Activated CD8-positive, alpha-beta memory T cell treated with anti-CD3 and anti-CD28 coated beads, Interleukin-2, amount 50 U/mL, for 4 hours (primary cell): Measurements from ENCODE around the gene RSPH6A.
"Not testable (repeated sequence)": the region's sequence is repeated elsewhere in the genome, so short reads cannot be mapped to it uniquely, and the experiment has no call there.

Experiments
- DNase-seq: peaks from one replicate; pipeline ENCODE4 v3.0.0-alpha.2; 2020

Gene RSPH6A

DNA sequence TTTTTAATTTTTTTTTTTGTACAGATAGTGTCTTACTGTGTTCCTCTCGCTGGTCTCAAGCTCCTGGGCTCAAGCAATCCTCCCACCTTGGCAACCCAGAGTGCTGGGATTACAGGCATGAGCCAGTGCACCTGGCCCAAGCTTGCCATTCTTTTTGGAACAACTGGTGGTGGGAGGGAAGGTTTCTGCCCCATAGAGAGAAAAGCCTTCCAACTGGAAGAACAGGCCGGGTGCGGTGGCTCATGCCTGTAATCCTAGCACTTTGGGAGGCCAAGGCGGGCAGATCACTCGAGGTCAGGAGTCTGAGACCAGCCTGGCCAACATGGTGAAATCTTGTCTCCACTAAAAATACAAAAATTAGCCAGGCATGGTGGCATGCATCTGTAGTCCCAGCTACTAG, 15.6 kb downstream of the RSPH6A start:
- not testable (repeated sequence) for DNase-seq

DNA sequence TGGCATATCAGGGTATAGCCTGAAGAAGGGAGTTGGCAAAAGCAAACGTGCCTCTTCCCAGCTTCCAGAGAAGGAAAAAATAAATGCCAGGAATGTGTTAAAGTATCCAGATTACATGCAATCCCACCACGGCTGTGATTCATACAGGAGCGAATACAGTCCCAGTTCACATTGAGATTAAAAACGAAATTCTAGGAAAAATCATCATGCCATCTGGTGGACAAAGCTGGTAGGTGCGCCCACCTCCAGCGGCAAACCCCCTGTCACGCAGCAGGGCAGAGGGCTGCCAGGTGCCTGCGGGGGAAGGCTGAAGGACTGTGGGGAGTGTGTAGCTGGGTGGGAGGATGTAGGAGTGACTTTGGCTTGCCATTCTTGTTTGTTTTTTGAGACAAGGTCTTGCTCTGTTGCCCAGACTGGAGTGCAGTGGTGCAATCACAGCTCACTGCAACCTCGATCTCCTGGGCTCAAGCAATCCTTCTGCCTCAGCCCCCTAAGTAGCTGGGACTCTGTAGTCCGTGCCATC, 16.1 kb downstream of the RSPH6A start:
- peak; percentile 66 for DNase-seq

DNA sequence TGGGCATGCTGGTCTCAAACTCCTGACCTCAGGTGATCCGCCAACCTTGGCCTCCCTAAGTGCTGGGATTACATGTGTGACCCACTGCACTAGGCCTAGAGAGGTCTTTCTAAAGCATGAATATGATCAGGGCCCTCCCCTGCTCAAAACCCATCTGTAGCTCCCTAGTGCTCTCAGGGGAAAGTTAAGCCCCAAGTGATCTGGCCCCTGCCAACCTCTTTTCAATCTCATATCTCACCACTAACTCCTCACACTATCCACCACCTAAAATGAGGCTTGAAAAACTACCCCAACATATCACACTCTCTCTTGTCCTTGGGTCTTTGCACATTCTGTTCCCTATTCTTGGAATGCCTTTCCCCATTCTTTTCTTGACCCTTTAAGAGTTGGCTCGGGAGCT, 20.5 kb downstream of the RSPH6A start:
- DNase-seq = no peak

DNA sequence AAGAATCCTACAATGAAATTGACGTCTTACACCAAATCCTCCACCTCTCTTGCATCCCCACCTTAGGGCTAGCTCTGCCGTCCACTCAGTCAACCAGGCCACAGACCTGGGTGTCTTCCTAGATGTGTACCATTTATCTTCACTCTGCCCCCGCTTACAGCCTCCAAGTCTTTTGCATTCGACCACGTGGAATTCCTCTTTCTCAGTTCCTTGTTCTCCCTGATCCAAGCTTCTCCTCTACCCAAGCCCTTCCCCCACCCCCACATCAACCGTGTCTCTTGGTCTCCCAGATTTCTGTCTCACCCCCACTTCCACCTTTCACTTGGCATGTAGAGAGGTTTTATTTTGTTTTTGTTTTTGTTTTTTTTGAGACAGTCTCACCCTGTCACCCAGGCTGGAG, 21.2 kb downstream of the RSPH6A start:
- no peak for DNase-seq

DNA sequence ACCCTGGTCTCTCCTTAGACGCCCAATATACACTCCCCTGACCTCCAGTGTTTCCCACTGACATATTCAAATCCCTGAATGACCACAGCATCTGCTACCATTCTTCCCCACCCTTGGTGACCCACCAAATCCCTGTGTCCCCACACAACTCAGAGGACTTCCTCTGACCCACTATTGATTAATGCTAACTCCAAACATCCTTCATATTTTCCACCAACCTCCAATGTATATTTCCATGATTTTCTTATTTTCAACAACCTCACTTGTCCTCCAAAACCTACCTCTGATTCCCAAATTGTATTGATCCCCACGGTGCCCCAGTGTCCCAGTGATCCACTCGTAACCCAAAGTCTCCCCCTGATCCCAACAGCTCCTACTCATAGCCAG, 21.9 kb downstream of the RSPH6A start:
- DNase-seq = no peak

DNA sequence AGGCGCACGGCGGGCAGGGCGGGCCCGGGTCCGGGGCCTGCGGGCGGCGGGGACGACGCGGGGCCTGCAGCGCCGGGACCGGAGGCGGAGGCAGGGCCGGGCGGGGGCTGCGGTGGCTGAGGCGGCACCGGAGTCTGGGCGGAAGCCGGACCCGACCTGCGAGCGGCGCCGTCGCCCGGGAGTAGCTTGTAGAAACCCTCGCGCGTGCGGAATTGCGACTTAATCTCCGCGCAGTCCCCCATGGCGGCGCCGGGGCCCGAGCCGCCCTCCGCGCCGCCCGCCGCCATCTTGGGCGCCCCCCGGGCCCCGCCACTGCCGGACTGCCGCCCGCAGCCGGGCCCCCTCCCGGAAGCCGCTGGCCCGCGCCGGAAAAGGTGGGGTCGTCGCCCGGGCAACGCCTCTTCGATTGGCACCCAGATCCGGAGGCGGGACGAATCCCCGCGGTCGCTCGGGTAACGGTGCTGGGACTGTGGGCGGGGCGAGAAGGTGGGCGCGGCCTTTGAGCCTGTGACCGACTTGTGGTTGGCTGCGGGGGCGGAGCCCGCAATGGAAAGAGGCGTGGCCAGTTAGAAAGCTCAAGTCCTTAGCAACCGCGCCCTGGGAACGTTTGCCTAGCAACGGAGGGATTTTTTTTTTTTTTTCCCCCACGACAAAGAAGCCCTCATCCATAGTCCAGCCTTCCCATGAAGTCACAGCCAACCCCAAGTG, 22.5 kb downstream of the RSPH6A start, which contains the start of gene DMWD:
Gene DMWD (minus strand): TSS at position 376 of the 708 bp plus-strand sequence. CDS start 89 bp downstream, at position 287.
- DNase-seq = peak; percentile 100

DNA sequence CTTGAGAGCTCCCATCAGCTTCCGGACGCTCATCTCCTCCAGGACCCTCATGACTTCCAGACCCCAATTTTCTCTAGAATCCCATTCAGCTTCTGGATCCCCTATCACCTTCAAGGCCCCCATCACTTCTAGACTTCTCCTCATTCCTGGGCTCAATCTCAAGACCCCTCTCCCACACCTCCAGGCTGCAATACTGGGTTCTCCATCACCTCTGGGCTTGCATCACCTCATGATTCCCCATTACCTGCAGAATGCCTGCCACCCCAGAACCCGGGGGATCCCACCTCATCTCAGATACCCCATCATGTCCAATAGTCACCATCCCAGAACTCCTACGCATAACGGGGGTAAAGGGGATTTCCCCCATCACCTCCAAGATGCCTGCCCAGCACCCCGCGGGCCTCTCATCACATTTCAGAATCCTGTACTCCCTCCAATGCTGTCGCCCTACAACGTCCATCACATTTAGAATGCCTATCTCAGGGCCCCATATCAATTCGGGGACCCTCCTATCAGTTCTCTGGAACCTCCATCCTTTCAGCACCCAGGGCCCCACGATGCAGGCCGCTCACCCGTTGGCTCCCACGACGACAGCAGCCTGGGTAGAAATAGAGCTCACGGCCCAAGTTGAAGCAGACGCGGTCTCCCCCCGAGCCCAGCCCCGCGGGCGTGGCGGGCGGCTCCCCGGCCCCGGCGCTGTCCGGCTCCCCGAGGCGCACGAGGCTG, 23.2 kb downstream of the RSPH6A start:
- no peak for DNase-seq

DNA sequence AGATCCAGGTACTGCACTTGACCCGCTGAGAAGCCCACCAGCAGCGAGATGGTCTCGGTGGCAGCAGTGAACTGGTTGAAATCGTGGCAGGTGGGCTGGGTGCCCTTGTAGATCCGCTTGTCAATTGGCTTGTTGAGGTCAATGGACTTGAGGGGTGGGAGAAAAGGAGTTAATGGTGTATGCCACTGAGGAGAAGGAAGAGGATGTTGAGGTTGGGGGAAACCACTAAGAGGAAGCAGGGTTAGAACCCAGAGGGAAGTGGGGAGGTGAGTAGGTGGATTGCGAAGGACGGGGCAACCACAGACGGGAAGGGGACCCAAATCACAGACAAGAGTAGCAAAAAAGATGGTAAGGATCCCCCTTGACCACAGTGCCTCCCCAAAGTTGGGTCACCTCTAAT, 24.2 kb downstream of the RSPH6A start:
- no peak for DNase-seq

DNA sequence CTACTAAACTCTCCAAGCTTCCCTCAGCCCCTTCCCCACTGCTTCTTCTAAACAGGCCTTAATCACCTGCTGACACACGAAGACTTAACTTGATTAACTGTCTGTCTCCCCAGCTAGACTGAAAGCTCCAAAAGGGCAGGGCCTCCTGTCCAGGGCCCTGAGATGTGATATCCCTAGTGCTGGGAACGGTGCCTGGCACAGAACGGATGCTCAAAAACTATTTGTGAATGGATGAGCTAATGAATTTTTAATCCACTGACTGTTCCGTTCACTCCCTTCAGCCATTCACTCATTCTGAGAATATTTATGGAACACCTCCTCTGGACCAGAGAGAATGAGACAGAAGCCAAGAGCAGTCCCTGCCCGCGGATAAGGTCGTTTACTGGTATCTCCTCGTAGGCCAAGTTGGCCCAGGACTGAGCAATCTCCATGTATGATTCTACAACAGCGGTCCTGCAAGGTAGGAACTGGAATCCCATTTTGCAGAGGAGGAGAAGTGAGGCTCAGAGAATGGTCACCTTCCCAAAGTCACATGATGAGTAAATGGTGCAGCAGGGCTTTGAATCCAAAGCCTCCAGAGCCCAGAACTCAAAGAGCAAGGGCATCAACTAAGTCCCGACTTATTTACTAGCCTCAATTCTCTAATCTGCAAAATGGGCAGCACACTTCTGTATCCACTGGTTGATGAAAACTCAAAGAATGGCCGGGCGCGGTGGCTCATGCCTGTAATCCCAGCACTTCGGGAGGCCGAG, 25.9 kb downstream of the RSPH6A start:
- DNase-seq = no peak

DNA sequence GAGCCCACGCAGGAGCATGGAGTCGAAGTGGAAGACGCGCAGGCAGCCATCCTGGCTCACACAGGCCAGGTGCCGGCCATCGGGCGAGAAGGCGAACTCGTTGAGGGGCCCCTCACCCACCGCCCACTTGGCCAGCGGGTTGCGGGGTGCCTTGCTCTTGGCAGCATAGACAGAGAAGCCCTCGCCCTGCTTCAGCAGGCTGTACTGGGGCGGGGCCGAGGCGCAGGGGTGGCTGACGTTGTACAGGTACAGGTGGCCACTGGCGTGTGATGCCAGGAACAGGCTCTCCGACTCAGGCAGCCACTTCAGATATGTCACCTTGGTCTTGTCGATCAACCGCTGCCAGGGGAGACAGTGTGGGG, 28.6 kb downstream of the RSPH6A start:
- no peak for DNase-seq

DNA sequence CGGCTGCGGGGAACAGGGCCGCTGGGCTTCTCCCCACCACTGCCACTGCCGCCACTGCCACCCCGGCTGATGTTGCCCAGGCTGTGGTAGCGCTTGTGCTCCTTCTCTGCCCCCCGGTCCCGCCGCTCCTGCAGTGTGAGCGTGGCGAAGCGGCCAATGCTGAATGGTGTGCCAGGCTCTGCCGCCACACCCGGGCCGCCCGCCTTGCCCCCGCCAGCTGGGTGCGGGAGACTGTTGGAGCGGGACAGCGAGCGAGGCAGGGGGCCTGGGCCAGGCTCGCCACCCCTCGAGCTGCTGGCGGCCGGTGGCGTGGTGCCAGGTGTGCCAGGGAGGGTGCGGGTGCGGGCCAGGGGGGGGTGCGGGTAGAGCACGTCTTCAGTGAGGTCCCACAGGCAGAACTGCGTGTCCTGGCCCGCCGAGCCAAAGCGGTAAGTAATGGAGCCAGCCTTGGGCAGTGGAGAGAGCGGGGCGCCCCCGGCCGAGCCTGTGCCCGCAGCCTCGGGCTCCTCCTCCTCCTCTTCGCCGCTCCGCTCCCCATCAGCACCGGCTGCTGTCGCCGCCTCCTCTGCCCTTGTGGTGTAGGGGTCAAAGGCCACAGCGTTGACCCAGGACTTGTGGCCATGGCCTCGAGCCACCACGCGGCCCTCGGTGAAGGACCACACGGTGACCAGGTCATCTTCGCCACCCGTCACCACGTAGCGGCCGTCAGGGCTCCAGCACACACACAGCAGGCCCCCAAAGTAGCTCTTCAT, 29.2 kb downstream of the RSPH6A start:
- no peak for DNase-seq

DNA sequence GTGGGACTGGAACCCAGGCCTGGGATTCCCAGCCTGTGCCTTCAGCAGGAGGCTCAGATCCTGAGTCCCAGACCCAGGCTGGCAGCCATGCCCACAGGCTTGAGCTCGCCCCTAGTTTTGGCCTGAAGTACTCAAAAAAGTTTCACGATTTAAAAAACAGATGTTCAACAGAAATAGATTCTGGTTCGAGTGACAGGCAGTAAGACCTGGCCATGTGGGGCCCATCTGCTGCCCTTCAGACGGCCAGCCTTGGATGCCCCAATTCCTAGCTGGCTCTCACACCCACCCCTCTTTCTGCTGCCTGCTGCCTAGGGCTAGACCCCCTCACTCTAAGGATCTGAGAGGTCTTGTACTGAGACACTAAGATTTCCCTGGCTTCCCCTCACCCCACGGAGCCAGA, 30.0 kb downstream of the RSPH6A start:
- DNase-seq = no peak

DNA sequence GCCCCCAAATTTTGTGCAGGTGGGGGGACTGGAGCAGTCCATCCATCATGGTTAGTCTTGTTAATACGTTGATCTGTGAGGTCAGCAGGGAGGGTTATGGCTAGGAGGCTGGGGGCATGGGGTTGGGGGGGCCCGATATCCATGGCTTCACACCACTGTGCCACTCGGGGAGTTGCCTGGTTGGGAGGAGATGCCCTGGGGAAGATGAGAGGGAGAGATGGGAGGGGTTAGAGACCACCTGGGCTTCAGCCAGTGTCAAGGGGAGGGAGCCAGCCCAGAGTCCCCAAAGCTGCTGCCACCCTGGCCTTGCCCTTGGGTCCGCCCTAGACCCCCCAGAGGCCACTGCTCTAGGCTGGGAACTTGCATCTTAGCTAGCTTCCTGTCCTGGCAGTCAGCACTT, 31.0 kb downstream of the RSPH6A start:
- no peak for DNase-seq

DNA sequence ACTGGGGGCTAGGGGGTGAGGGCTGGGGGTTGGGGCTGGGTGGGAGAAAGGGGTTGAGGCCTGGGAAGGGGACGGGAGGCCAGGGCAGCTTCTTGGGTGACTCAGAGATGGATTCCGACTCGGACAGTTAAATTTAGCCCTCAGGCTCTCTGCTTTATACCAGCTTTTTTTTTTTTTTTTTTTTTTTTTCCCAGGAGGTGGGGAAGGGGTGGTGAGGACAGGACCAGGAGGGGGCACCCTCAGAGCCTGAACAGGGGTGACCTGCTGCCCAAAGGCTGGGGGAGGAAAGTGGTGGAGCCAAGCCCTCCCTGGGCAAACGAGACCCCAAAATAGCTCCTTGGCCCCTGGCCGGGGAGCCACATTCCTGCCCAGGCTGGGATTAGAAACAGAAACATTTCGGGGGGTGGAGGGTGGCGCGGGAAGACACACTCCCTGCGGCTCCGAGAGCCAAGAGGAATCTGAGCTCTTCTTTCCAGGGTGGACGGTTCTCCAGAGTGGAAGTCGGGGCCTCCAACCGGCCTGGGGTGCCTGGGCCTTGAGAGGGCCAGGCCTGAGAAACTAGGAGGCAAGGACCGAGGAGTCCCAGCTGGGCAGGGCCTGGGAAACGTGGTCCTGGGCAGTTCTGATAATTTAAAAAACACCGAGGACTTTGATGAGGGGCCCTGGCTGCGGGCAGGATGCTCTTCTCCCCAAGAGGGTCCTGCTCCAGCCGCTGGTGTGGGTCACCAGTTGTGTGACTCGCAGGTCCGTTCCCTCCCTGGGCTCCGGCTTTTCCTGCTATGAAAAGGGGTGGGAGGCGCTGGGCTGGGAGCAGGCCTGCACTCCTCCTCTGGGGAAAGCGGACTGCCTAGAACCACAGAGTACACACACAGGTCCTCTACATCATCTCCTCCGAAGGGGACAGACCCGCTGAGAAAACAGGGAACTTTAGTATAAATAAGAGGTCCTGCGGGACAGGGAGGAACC, 32.0 kb downstream of the RSPH6A start:
- DNase-seq = no peak

DNA sequence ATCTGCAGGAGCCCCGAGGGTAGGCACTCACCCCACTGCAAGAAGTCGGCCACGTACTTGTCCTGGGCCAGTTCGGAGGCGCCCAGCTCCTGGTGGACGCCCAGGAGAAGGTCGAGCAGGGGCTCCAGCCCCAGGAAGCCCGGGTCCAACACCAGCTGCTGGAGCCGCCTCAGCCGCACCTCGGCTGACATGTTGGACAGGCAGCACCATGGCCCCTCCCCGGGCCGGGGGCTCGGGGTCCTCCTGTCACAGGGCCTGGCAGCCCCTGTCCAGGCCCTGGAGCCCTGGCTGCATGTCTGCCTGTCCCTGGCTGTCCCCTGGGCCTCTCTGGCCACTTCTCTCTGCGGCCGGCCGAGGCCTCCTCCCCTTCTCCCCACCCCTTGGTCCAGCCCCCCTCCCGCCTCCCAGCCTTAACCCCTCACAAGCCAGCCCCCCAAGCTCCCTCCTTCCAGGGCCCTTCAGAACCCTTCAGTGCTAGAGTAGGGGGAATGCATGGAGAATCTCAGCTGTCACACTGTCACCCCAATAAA, 32.9 kb downstream of the RSPH6A start, which contains the start of gene DMPK:
Gene DMPK (minus strand): TSS at position 329 of the 530 bp plus-strand sequence. CDS start 138 bp downstream, at position 191.
- no peak for DNase-seq

DNA sequence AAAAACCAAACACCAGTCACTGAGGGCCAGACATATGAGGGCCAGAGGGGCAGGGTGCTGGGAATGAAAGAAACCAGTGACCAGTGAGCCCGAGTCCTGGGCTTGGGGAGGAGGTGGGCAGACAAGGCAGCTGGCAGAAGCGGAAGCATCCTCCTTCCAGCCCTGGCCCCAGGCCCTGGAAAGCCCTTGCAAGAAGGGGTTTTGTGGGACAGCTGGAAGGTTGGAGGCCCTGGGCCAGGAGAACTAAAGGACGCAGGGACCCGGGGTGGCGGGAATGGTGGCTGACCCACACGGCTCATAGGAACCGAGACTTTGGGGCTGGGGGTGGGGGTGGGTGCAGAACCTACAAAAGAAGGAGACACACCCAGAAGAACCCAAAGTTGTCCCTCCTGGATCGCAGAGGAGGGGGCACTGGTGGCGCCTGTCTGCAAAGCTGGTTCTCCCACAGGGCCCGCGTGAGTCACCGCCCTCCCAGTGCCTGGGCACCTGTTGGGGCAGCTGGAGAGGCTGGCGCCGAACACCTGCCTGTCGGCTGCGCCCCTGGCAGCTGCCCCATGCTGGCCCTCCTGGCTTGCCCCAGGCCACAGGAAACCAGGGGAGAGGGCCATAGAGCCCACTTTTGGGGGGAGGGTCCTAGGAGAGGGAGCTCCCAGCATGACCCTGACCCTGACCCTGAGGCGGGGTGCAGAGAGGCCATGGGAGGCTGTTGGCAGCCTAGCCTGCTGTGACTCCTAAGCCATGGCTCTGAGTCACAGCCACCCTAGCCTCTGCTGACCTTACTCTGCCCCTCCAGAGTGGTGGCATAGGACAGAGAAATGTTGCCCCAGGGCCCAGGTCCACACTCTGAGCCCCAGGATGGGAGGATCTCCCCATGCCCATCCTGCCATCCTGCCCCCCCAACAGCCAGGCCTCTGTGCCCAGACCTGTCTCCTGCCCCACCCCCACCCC, 33.6 kb downstream of the RSPH6A start:
- no peak for DNase-seq

DNA sequence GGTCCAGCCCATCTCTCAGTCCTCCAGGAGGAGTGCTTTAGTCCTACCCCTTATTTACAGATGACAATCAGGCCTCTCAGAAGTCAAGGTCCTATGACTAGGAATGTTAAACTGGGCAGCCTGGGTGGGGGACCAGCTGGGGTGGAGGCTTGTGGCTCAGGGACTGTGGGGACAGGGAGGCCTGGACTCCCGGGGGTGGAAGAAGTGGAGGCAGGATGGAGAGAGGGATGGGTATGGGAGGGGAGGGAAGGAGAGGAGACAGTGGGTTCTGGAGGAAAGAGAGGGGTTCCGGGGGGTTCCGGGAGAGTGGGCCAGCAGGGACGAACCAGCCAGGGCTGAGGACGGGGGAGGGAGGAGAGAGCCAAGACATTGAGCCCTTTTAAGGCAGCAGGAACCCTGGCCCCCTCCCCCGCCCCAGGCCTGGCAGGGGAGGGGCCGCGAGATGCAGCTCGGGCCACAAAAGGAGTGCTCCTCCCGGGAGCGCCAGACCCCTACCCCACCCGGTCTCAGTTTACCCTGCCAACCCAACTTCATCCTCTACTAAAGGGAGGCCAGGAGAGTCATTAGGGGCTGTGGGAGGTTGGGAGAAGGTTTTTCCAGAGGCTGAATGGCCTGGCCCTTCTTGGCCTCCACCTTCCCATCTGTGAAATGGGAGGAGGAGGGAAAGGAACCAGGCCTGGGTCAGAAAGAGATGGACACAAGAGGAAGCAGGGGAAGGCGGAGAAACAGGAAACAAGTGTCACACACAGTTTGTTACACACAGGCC, 34.5 kb downstream of the RSPH6A start:
- DNase-seq = no peak

DNA sequence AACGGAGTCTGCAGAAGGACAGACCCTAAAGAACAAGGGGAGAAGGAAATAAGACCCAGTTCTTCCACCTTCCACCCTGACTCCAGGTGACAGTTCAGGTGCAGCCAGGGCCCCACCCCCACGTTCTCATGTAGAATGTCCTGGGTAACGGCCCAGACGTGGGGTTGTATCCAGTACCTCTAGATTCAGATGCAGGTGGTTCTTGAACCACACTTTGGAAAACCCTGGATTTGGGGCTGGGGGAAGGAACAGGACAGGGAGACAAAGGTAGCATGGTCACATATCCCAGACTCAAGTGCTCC, 35.0 kb downstream of the RSPH6A start:
- no peak for DNase-seq
